HEK293 (cell line): ENCODE measurements around the gene SARM1.

Experiments
- BCL11A ChIP-seq: fragments of 450-650 bp; formaldehyde crosslinking; IDR thresholded peaks from 2 replicates; pipeline ENCODE4 v1.5.1; 2016; ENCODE audit warnings: low read depth, missing biosample characterization, missing genetic modification characterization
- BCL11B ChIP-seq: fragments of 450-650 bp; formaldehyde crosslinking; IDR thresholded peaks from 2 replicates; pipeline ENCODE4 v1.5.1; 2016; ENCODE audit warnings: low read depth, missing biosample characterization, missing genetic modification characterization
- GFI1B ChIP-seq: fragments of 450-650 bp; formaldehyde crosslinking; IDR thresholded peaks from 2 replicates; pipeline ENCODE4 v1.5.1; 2016; ENCODE audit warnings: missing biosample characterization, missing genetic modification characterization
- HOXD13 ChIP-seq: sonication (generic); formaldehyde crosslinking; IDR thresholded peaks from 2 replicates; pipeline ENCODE4 v1.8.0; 2022; ENCODE audit warnings: missing genetic modification reagents, borderline replicate concordance
- KLF10 ChIP-seq: fragments of 450-650 bp; IDR thresholded peaks from 2 replicates; pipeline ENCODE4 v1.5.1; 2018; ENCODE audit warnings: missing biosample characterization, mild to moderate bottlenecking, missing genetic modification characterization
- OSR2 ChIP-seq: fragments of 450-650 bp; formaldehyde crosslinking; IDR thresholded peaks from 2 replicates; pipeline ENCODE4 v1.5.1; 2016; ENCODE audit warnings: missing biosample characterization, missing genetic modification characterization
- YY2 ChIP-seq: fragments of 450-650 bp; formaldehyde crosslinking; IDR thresholded peaks from 2 replicates; pipeline ENCODE4 v1.5.1; 2016; ENCODE audit warnings: missing biosample characterization, missing genetic modification characterization
- ZEB2 ChIP-seq: fragments of 450-650 bp; formaldehyde crosslinking; IDR thresholded peaks from 2 replicates; pipeline ENCODE4 v1.5.1; 2016; ENCODE audit warnings: missing biosample characterization, missing genetic modification characterization
- ZFP37 ChIP-seq: fragments of 450-650 bp; formaldehyde crosslinking; IDR thresholded peaks from 2 replicates; pipeline ENCODE4 v1.5.1; 2016; ENCODE audit warnings: missing biosample characterization, missing genetic modification characterization
- ZNF132 ChIP-seq: fragments of 450-650 bp; formaldehyde crosslinking; IDR thresholded peaks from 2 replicates; pipeline ENCODE4 v1.5.1; 2017; ENCODE audit warnings: missing biosample characterization, missing genetic modification characterization, borderline replicate concordance
- ZNF140 ChIP-seq: fragments of 450-650 bp; formaldehyde crosslinking; IDR thresholded peaks from 2 replicates; pipeline ENCODE4 v1.5.1; 2016; ENCODE audit warnings: missing biosample characterization, missing genetic modification characterization
- ZNF221 ChIP-seq: fragments of 450-650 bp; formaldehyde crosslinking; IDR thresholded peaks from 2 replicates; pipeline ENCODE4 v1.5.1; 2017; ENCODE audit warnings: missing biosample characterization, missing genetic modification characterization, borderline replicate concordance
- ZNF239 ChIP-seq: fragments of 450-650 bp; formaldehyde crosslinking; IDR thresholded peaks from 2 replicates; pipeline ENCODE4 v1.5.1; 2016; ENCODE audit warnings: missing biosample characterization, missing genetic modification characterization
- ZNF302 ChIP-seq: fragments of 450-650 bp; formaldehyde crosslinking; IDR thresholded peaks from 2 replicates; pipeline ENCODE4 v1.5.1; 2016; ENCODE audit warnings: missing biosample characterization, missing genetic modification characterization, low read depth
- ZNF426 ChIP-seq: fragments of 450-650 bp; formaldehyde crosslinking; IDR thresholded peaks from 2 replicates; pipeline ENCODE4 v1.5.1; 2017; ENCODE audit warnings: missing biosample characterization, missing genetic modification characterization, mild to moderate bottlenecking, inconsistent platforms, moderate library complexity
- ZNF473 ChIP-seq: fragments of 450-650 bp; formaldehyde crosslinking; IDR thresholded peaks from 2 replicates; pipeline ENCODE4 v1.5.1; 2017; ENCODE audit warnings: missing biosample characterization, missing genetic modification characterization
- ZNF544 ChIP-seq: fragments of 450-650 bp; formaldehyde crosslinking; IDR thresholded peaks from 2 replicates; pipeline ENCODE4 v1.5.0; 2017; ENCODE audit warnings: missing biosample characterization, missing genetic modification characterization
- ZNF555 ChIP-seq: fragments of 450-650 bp; formaldehyde crosslinking; conservative IDR thresholded peaks from 2 replicates; pipeline ENCODE4 v1.5.1; 2017; ENCODE audit warnings: missing biosample characterization, mild to moderate bottlenecking, missing genetic modification characterization, inconsistent platforms
- ZNF629 ChIP-seq: fragments of 450-650 bp; formaldehyde crosslinking; IDR thresholded peaks from 2 replicates; pipeline ENCODE4 v1.5.1; 2017; ENCODE audit warnings: missing biosample characterization, missing genetic modification characterization
- ZNF658 ChIP-seq: fragments of 450-650 bp; formaldehyde crosslinking; IDR thresholded peaks from 2 replicates; pipeline ENCODE4; 2016; ENCODE audit warnings: missing biosample characterization, missing genetic modification characterization
- ZNF664 ChIP-seq: fragments of 450-650 bp; formaldehyde crosslinking; IDR thresholded peaks from 2 replicates; pipeline ENCODE4 v1.5.1; 2016; ENCODE audit warnings: missing biosample characterization, missing genetic modification characterization
- ZNF777 ChIP-seq: fragments of 450-650 bp; formaldehyde crosslinking; IDR thresholded peaks from 2 replicates; pipeline ENCODE4 v1.5.1; 2017; ENCODE audit warnings: missing biosample characterization, missing genetic modification characterization, borderline replicate concordance
- ZNF791 ChIP-seq: fragments of 450-650 bp; formaldehyde crosslinking; IDR thresholded peaks from 2 replicates; pipeline ENCODE4 v1.5.1; 2016; ENCODE audit warnings: missing biosample characterization, missing genetic modification characterization
- TF ChIP-seq, protein P1 (sequence below): fragments of 450-650 bp; formaldehyde crosslinking; IDR thresholded peaks from 2 replicates; pipeline ENCODE4 v1.5.1; 2016; ENCODE audit warnings: missing biosample characterization, missing genetic modification characterization, borderline replicate concordance
- TF ChIP-seq, protein P2 (sequence below): fragments of 450-650 bp; formaldehyde crosslinking; IDR thresholded peaks from 2 replicates; pipeline ENCODE4 v1.5.1; 2016; ENCODE audit warnings: missing biosample characterization, missing genetic modification characterization, low read depth
- TF ChIP-seq, protein P3 (sequence below): fragments of 450-650 bp; formaldehyde crosslinking; IDR thresholded peaks from 2 replicates; pipeline ENCODE4; 2016; ENCODE audit warnings: missing biosample characterization, missing genetic modification characterization
- TF ChIP-seq, protein P4 (sequence below): fragments of 450-650 bp; formaldehyde crosslinking; IDR thresholded peaks from 2 replicates; pipeline ENCODE4 v1.5.1; 2016; ENCODE audit warnings: missing biosample characterization, missing genetic modification characterization
- TF ChIP-seq, protein P5 (sequence below): fragments of 450-650 bp; formaldehyde crosslinking; IDR thresholded peaks from 2 replicates; pipeline ENCODE4 v1.5.1; 2016; ENCODE audit warnings: missing biosample characterization, missing genetic modification characterization

The SARM1 gene

DNA sequence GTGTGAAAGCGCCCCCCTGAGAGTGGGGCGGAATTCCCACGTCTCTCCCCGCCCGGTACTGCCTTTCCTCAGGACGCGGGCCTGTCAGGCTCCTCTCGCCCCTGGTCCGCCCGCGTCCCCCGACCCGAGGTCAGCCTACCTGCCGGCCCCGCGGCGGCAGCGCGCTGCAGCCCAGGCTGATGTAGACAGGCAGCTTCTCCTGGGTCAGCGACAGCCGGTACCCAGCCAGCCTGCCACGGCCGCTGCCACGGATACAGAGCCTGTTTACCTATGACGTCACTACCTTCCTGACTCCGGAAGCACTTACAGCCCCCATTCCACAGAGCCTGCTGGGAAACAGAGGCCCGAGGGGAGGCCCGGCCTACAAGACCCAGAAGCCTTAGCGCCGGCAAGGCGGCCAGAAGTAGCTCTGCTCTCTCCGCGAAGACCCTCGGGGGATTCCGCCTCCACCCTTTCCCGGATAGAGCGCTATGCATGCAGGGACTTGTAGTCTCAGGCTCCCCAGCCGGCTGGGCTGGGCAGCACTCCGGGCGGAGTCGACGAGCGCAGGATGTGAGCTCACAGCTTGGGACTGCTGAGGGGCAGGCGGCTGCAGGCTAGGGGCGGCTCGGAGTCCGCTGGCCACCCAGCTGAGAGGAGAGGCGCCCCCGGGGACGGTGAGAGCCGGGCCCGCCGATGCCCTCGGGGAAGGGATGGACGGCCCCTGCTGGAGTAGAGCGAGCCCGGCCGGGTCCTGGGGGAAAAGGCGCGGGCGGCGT lies 36.1 kb upstream of the SARM1 start, which contains the start of the genes IFT20 and TNFAIP1 (continued):
- TF ChIP-seq, protein P1, sequence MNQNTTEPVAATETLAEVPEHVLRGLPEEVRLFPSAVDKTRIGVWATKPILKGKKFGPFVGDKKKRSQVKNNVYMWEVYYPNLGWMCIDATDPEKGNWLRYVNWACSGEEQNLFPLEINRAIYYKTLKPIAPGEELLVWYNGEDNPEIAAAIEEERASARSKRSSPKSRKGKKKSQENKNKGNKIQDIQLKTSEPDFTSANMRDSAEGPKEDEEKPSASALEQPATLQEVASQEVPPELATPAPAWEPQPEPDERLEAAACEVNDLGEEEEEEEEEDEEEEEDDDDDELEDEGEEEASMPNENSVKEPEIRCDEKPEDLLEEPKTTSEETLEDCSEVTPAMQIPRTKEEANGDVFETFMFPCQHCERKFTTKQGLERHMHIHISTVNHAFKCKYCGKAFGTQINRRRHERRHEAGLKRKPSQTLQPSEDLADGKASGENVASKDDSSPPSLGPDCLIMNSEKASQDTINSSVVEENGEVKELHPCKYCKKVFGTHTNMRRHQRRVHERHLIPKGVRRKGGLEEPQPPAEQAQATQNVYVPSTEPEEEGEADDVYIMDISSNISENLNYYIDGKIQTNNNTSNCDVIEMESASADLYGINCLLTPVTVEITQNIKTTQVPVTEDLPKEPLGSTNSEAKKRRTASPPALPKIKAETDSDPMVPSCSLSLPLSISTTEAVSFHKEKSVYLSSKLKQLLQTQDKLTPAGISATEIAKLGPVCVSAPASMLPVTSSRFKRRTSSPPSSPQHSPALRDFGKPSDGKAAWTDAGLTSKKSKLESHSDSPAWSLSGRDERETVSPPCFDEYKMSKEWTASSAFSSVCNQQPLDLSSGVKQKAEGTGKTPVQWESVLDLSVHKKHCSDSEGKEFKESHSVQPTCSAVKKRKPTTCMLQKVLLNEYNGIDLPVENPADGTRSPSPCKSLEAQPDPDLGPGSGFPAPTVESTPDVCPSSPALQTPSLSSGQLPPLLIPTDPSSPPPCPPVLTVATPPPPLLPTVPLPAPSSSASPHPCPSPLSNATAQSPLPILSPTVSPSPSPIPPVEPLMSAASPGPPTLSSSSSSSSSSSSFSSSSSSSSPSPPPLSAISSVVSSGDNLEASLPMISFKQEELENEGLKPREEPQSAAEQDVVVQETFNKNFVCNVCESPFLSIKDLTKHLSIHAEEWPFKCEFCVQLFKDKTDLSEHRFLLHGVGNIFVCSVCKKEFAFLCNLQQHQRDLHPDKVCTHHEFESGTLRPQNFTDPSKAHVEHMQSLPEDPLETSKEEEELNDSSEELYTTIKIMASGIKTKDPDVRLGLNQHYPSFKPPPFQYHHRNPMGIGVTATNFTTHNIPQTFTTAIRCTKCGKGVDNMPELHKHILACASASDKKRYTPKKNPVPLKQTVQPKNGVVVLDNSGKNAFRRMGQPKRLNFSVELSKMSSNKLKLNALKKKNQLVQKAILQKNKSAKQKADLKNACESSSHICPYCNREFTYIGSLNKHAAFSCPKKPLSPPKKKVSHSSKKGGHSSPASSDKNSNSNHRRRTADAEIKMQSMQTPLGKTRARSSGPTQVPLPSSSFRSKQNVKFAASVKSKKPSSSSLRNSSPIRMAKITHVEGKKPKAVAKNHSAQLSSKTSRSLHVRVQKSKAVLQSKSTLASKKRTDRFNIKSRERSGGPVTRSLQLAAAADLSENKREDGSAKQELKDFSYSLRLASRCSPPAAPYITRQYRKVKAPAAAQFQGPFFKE (tag by site-specific recombination): no peak
- TF ChIP-seq BCL11A (tag by site-specific recombination) (no peak), HOXD13 (CRISPR knock-in tag) (no peak), ZNF302 (tag by site-specific recombination) (no peak), ZNF629 (tag by site-specific recombination) (peak; percentile 100), ZEB2 (tag by site-specific recombination) (peak; percentile 78; the same call in 1 of the 2 replicates), KLF10 (tag by site-specific recombination) (peak; percentile 63; the same call in 1 of the 2 replicates), ZNF791 (tag by site-specific recombination) (no peak), OSR2 (tag by site-specific recombination) (no peak), ZNF544 (tag by site-specific recombination) (no peak), YY2 (peak; percentile 98), ZNF555 (tag by site-specific recombination) (no peak), BCL11B (tag by site-specific recombination) (no peak), ZNF239 (no peak), GFI1B (no peak), ZFP37 (tag by site-specific recombination) (no peak; the same call in 1 of the 2 replicates), ZNF221 (tag by site-specific recombination) (no peak), ZNF426 (tag by site-specific recombination) (no peak), ZNF132 (tag by site-specific recombination) (no peak), ZNF473 (tag by site-specific recombination) (no peak), ZNF658 (no peak), ZNF664 (tag by site-specific recombination) (no peak), ZNF777 (no peak; the same call in 1 of the 2 replicates), ZNF140 (no peak)
- TF ChIP-seq, protein P2, sequence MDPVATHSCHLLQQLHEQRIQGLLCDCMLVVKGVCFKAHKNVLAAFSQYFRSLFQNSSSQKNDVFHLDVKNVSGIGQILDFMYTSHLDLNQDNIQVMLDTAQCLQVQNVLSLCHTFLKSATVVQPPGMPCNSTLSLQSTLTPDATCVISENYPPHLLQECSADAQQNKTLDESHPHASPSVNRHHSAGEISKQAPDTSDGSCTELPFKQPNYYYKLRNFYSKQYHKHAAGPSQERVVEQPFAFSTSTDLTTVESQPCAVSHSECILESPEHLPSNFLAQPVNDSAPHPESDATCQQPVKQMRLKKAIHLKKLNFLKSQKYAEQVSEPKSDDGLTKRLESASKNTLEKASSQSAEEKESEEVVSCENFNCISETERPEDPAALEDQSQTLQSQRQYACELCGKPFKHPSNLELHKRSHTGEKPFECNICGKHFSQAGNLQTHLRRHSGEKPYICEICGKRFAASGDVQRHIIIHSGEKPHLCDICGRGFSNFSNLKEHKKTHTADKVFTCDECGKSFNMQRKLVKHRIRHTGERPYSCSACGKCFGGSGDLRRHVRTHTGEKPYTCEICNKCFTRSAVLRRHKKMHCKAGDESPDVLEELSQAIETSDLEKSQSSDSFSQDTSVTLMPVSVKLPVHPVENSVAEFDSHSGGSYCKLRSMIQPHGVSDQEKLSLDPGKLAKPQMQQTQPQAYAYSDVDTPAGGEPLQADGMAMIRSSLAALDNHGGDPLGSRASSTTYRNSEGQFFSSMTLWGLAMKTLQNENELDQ: no peak
- TF ChIP-seq, protein P3, sequence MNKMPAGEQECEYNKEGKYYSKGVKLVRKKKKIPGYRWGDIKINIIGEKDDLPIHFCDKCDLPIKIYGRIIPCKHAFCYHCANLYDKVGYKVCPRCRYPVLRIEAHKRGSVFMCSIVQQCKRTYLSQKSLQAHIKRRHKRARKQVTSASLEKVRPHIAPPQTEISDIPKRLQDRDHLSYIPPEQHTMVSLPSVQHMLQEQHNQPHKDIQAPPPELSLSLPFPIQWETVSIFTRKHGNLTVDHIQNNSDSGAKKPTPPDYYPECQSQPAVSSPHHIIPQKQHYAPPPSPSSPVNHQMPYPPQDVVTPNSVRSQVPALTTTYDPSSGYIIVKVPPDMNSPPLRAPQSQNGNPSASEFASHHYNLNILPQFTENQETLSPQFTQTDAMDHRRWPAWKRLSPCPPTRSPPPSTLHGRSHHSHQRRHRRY (tag by site-specific recombination): no peak
- TF ChIP-seq, protein P4, sequence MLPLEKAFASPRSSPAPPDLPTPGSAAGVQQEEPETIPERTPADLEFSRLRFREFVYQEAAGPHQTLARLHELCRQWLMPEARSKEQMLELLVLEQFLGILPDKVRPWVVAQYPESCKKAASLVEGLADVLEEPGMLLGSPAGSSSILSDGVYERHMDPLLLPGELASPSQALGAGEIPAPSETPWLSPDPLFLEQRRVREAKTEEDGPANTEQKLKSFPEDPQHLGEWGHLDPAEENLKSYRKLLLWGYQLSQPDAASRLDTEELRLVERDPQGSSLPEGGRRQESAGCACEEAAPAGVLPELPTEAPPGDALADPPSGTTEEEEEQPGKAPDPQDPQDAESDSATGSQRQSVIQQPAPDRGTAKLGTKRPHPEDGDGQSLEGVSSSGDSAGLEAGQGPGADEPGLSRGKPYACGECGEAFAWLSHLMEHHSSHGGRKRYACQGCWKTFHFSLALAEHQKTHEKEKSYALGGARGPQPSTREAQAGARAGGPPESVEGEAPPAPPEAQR (tag by site-specific recombination): 0 out of 2 replicates have a peak, but pooled peaks have one; percentile 12
- TF ChIP-seq, protein P5, sequence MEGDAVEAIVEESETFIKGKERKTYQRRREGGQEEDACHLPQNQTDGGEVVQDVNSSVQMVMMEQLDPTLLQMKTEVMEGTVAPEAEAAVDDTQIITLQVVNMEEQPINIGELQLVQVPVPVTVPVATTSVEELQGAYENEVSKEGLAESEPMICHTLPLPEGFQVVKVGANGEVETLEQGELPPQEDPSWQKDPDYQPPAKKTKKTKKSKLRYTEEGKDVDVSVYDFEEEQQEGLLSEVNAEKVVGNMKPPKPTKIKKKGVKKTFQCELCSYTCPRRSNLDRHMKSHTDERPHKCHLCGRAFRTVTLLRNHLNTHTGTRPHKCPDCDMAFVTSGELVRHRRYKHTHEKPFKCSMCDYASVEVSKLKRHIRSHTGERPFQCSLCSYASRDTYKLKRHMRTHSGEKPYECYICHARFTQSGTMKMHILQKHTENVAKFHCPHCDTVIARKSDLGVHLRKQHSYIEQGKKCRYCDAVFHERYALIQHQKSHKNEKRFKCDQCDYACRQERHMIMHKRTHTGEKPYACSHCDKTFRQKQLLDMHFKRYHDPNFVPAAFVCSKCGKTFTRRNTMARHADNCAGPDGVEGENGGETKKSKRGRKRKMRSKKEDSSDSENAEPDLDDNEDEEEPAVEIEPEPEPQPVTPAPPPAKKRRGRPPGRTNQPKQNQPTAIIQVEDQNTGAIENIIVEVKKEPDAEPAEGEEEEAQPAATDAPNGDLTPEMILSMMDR (tag by site-specific recombination): peak; percentile 84
